ENCODE measurements around the gene NCOA3. TPM values are rescaled to one million over a fixed set of nuclear protein-coding genes. Genes with fewer than 3 reads are reported as not detected.

Gene NCOA3
- total and polyA plus RNA-seq, 2 experiments from 2014 or later: 6.7 to 25.8 TPM

DNA sequence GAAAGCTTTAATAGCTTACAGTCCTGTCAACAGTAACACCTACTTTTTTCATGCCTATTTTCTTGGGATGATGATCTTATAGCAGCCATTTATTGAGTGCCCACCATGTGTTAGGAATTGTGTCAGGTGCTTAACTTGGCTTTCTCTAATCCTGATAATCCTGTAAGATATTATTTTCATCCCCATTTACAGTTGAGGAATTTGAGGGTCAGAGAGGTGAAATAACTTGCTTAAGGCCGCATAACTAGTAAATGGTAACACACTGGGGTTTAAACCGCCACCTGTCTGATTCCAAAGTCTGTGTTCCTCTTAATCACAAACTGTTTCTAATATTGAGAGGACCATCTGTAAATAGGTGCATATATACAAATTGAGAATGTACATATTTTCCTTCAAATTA lies 55.5 kb downstream of the NCOA3 start:
- Mint-ChIP-seq H3K27me3 (ENCODE audit: insufficient read depth, low read depth, poor library complexity) (peaks cover 8% of the 10 kb centered on the region), H3K36me3 (ENCODE audit: low read depth) (peaks cover 13% of the 10 kb centered on the region; the same call in 2 of the 3 replicates), H3K4me3 (no peak overlapping the region), H3K9me3 (no peaks in the 10 kb centered on the region; the same call in 2 of the 3 replicates), H3K4me1 (peaks cover 48% of the 10 kb centered on the region), H3K27ac (no peak overlapping the region)
- peak overlapping the region; percentile 27 for H3K27ac ChIP-seq (ENCODE audit: low read depth)
- TF ChIP-seq, protein P1, sequence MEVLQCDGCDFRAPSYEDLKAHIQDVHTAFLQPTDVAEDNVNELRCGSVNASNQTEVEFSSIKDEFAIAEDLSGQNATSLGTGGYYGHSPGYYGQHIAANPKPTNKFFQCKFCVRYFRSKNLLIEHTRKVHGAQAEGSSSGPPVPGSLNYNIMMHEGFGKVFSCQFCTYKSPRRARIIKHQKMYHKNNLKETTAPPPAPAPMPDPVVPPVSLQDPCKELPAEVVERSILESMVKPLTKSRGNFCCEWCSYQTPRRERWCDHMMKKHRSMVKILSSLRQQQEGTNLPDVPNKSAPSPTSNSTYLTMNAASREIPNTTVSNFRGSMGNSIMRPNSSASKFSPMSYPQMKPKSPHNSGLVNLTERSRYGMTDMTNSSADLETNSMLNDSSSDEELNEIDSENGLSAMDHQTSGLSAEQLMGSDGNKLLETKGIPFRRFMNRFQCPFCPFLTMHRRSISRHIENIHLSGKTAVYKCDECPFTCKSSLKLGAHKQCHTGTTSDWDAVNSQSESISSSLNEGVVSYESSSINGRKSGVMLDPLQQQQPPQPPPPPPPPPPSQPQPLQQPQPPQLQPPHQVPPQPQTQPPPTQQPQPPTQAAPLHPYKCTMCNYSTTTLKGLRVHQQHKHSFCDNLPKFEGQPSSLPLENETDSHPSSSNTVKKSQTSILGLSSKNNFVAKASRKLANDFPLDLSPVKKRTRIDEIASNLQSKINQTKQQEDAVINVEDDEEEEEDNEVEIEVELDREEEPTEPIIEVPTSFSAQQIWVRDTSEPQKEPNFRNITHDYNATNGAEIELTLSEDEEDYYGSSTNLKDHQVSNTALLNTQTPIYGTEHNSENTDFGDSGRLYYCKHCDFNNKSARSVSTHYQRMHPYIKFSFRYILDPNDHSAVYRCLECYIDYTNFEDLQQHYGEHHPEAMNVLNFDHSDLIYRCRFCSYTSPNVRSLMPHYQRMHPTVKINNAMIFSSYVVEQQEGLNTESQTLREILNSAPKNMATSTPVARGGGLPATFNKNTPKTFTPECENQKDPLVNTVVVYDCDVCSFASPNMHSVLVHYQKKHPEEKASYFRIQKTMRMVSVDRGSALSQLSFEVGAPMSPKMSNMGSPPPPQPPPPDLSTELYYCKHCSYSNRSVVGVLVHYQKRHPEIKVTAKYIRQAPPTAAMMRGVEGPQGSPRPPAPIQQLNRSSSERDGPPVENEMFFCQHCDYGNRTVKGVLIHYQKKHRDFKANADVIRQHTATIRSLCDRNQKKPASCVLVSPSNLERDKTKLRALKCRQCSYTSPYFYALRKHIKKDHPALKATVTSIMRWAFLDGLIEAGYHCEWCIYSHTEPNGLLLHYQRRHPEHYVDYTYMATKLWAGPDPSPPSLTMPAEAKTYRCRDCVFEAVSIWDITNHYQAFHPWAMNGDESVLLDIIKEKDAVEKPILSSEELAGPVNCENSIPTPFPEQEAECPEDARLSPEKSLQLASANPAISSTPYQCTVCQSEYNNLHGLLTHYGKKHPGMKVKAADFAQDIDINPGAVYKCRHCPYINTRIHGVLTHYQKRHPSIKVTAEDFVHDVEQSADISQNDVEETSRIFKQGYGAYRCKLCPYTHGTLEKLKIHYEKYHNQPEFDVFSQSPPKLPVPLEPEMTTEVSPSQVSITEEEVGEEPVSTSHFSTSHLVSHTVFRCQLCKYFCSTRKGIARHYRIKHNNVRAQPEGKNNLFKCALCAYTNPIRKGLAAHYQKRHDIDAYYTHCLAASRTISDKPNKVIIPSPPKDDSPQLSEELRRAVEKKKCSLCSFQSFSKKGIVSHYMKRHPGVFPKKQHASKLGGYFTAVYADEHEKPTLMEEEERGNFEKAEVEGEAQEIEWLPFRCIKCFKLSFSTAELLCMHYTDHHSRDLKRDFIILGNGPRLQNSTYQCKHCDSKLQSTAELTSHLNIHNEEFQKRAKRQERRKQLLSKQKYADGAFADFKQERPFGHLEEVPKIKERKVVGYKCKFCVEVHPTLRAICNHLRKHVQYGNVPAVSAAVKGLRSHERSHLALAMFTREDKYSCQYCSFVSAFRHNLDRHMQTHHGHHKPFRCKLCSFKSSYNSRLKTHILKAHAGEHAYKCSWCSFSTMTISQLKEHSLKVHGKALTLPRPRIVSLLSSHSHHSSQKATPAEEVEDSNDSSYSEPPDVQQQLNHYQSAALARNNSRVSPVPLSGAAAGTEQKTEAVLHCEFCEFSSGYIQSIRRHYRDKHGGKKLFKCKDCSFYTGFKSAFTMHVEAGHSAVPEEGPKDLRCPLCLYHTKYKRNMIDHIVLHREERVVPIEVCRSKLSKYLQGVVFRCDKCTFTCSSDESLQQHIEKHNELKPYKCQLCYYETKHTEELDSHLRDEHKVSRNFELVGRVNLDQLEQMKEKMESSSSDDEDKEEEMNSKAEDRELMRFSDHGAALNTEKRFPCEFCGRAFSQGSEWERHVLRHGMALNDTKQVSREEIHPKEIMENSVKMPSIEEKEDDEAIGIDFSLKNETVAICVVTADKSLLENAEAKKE (CRISPR knock-in tag; IDR thresholded peaks at IDR 0.05): no peak
- TF ChIP-seq, protein P2, sequence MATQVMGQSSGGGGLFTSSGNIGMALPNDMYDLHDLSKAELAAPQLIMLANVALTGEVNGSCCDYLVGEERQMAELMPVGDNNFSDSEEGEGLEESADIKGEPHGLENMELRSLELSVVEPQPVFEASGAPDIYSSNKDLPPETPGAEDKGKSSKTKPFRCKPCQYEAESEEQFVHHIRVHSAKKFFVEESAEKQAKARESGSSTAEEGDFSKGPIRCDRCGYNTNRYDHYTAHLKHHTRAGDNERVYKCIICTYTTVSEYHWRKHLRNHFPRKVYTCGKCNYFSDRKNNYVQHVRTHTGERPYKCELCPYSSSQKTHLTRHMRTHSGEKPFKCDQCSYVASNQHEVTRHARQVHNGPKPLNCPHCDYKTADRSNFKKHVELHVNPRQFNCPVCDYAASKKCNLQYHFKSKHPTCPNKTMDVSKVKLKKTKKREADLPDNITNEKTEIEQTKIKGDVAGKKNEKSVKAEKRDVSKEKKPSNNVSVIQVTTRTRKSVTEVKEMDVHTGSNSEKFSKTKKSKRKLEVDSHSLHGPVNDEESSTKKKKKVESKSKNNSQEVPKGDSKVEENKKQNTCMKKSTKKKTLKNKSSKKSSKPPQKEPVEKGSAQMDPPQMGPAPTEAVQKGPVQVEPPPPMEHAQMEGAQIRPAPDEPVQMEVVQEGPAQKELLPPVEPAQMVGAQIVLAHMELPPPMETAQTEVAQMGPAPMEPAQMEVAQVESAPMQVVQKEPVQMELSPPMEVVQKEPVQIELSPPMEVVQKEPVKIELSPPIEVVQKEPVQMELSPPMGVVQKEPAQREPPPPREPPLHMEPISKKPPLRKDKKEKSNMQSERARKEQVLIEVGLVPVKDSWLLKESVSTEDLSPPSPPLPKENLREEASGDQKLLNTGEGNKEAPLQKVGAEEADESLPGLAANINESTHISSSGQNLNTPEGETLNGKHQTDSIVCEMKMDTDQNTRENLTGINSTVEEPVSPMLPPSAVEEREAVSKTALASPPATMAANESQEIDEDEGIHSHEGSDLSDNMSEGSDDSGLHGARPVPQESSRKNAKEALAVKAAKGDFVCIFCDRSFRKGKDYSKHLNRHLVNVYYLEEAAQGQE (IDR thresholded peaks at IDR 0.05; ENCODE audit: unreplicated experiment): no peak
- no peak overlapping the region for H2AFZ ChIP-seq
- no peaks in the 10 kb centered on the region for H3K9me2 ChIP-seq (ENCODE audit: insufficient read depth)
- H3K79me2 ChIP-seq (replicated peaks; ENCODE audit: insufficient read depth): peaks cover 88% of the 10 kb centered on the region
- H3F3A ChIP-seq (replicated peaks; ENCODE audit: low read depth): no peaks in the 10 kb centered on the region
- no peaks in the 10 kb centered on the region for H3K36me3 ChIP-seq (ENCODE audit: insufficient read depth)
- H3K4me2 ChIP-seq: peak overlapping the region; percentile 17
- H3K4me3 ChIP-seq: peak overlapping the region; percentile 2; the same call in 1 of the 2 replicates
- DNase-seq (ENCODE audit: low spot score) (no peak), ATAC-seq (no peak)
- H3K27me3 ChIP-seq (ENCODE audit: insufficient read depth): no peaks in the 10 kb centered on the region
- H3K4me1 ChIP-seq (ENCODE audit: insufficient read depth): peaks cover 41% of the 10 kb centered on the region
- no peaks in the 10 kb centered on the region; the same call in 1 of the 2 replicates for H4K20me1 ChIP-seq (replicated peaks; ENCODE audit: insufficient read depth)

Data from GM23338 (cell line).